T-helper 1 cell treated with Interleukin-12 subunit alpha and Interleukin-12 subunit beta and Interleukin-4 antibody, amounts not matched to agents 30 ng/mL and 1 ng/mL, for 36 hours (primary cell): ENCODE data around the gene NOL4L. TPM values are rescaled to one million over a fixed set of nuclear protein-coding genes. Genes with fewer than 3 reads are reported as not detected.

Source experiments
- intact Hi-C: fragments of 100-400 bp; cut with micrococcal nuclease; formaldehyde crosslinking; loops from one replicate; pipeline ENCODE4 v1.15.1; 2024
- total RNA-seq: library from RNA; stranded (reverse); gene quantifications from 2 replicates; pipeline ENCODE4 v1.2.3, GENCODE V29; 2022

The NOL4L gene
- total RNA-seq, 1 donor from 2014 or later, result 26.0 TPM

DNA sequence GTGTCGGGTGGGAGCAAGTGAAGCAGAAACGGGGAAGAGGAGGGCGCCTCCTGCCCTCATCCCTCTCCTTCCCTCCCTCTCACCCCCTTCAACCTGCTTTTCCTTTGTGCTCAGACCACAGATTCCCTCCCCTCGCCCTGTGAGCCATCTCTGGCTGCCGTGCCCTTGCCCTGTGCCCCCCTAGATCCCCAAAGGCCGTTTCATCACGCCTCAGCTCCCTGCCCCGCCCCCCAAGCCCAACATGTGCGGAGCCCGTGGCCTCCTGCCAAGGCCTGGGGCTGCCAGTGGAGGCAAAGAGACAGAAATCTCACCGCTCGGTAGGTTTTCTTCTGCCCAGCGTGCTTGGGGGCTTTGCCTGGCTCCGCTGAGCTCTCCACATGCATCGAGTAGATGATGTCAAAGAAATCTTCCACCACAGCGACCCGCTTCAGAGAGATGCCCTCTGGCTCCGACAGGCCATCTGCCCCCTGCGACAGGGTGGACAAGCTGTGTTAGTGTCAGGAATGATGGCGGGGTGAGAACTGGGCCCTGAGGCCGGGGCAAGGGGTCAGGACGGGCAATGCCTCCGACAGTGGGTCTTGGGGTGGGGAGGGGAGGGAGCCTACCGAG, 57.6 kb downstream of the NOL4L start:
- intact Hi-C loops, result no loop called here

- intact Hi-C loops, result no loop called here
Observed at GRCh38 chr20:32527052-32527446, 58.1 kb downstream of the NOL4L start.

GRCh38 chr20:32526541-32526940, 58.6 kb downstream of the NOL4L start:
- intact Hi-C loops, result no loop called here

DNA sequence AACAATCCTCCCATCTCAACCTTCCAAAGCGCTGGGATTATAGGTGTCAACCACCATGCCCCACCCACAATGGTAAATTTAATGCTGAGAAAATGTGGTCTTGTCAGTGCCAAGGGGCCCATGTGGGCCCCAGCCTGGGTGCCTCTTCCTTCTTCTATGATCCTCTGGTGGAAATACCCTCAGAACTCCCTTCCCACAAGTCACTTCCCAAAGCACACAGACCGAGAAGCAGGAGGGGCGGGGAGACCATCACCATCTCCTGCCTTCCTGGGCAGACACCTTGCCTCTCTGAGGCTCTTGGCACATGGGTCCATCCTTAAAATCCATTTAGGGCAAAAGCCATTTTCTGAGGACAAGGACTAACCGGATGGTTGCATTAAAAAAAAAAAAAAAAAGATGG, 59.0 kb downstream of the NOL4L start:
- intact Hi-C loops, result no loop called here

DNA sequence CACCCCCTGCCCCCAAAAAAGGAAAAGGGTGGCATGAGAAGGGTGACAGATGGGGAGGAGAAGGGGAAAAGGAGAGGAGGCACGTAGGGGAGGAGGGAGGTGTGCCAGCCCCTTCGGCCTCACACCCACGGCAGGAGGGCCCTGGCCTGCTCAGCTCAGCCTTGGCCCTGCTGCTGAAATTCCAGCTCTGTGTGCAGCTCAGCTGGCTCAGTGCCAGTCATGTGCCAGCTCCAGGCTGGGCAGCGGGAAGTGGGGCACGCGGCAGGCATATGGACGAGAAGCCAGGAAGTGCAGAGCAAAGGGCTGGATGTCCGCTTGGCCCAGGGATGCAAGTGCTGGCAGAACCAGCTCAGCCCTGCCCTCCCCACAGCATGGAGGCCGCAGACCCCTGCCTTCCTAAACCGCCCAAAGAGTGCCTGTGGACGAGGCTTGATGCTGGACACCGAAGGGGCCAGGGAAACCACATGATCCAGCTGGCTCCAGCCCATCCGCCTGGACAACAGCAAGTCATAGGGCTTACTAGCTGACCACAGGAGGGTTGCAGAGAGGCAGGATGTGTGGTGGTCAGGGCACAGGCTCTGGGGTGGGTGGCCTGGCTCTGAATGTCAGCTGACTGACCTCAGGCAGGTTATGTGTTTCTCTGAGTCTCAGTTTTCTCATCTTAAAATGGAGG, 60.2 kb downstream of the NOL4L start:
- intact Hi-C loops, result no loop called here

DNA sequence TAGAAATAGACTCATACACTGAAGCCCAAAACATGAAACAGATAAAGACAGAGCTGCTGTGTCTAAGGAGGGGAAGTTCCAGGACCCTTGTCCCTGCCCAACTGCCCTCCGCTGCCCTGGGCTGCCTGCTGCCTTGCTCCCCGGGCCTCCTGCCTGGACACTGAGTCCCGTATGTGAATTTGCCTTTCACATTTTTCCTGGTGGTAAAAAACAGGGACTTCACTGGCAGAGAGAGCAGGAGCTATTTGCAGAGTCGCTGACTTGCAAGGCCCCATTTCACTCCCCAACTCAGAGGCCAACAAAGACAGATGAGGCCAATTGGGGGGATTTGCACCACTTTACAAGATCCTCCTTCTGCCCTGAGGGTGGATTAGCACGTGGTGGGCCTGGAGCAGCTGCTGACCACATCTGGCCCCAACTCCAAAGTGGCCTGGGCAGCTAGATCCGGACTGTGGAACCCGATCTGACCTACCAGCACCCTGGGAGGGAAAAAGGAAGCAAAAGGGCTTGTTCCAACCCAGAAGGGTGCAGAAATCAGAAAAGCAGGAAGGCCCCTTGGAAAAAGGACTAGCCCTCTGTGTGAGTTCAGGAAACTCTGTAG, 61.4 kb downstream of the NOL4L start:
- intact Hi-C loops, result loop anchor here (2.0 kb wide), 1 partner anchor 15 kb away; no protein-coding TSS in a partner anchor

- intact Hi-C loops, result loop anchor here (1.0 to 2.0 kb wide), 2 partner anchors 16 to 255 kb away; no protein-coding TSS in a partner anchor
Observed at GRCh38 chr20:32522776-32523612, 62.1 kb downstream of the NOL4L start.

DNA sequence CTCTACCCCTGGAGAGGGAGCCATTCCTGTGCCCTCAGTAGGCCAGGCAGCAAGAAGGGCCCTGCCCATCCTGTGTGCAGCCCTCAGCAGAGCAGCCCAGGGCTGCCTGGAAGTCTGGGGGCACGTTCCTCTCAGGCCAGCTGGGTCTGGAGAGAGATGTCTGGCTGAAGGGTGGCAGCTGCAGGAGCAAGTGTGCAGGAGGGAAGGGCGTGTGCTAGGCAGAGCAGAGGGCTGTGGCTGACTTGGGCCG, 62.7 kb downstream of the NOL4L start:
- intact Hi-C loops, result loop anchor here (1.0 to 2.0 kb wide), 2 partner anchors 16 to 256 kb away; no protein-coding TSS in a partner anchor

- intact Hi-C loops, result loop anchor here (1.0 to 2.0 kb wide), 3 partner anchors 17 to 256 kb away; no protein-coding TSS in a partner anchor
Observed at GRCh38 chr20:32521780-32522525, 63.2 kb downstream of the NOL4L start.

DNA sequence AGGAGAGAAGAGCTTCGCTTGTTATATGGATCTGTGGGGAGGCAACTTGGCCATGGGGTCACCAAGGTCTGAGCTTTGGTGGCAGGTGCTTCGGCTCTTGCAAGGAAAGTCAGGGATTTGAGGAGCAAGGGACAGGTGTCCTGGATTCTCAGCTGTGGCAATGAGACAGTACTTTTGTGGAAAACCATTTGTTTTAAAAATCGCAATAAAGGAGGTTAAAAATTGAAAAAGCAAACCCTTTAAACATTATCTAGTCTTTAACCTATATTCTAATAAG, 64.3 kb downstream of the NOL4L start:
- intact Hi-C loops, result loop anchor here (1.0 kb wide), 1 partner anchor 132 kb away; no protein-coding TSS in a partner anchor

DNA sequence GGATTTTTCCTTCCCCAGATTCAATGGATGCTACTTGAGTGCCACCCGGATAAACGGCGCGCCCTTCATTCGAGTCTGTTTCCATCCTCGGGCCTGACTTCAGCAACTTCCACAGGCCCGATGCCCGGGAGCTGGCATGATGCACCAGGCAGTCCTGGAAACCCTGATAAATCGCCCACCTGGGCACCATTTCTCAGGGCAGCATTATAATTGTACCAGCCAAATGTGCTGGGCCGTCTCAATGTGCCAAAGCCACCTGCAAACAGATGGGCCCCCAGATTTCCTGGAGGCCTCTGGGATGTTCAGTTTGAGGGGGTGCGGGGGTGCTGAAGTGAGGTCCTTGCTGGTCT, 65.8 kb downstream of the NOL4L start:
- intact Hi-C loops, result no loop called here

DNA sequence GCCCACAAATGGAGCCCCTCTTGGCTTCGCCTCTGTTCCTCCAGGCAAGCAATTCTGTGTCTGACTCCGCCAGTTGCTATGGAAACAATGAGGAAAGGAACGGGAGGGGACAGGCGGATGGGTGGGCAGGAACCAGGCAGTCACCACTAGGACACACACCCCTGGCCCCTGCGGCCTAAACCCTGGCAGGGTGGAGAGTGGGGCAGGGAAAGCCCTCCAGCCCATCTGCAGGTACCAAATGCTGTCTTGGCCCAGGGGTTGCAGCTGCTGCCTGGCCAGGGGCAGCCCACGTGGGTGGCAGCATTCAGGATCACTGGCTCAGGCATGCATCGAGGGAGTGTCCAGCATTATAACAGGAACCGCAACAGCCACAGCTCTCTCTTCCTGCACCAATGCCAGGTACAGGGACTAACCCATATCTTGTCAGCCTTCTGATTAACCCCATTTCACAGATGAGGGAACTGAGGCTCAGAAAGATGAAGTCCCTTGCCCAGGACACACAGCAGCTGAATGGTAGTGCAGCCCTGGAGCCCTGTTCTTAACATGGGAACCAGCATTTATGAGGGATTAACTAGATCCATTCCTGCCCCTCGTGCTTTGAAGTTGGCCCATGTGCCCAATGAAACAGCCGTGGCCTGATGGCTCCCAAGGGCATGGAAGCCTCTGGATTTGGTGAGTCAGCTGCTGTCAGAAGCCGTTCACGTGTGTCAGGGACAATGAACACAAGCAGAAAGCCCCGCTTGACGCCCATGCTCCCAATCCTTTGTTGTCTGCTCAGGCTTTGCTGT, 66.3 kb downstream of the NOL4L start:
- intact Hi-C loops, result no loop called here

DNA sequence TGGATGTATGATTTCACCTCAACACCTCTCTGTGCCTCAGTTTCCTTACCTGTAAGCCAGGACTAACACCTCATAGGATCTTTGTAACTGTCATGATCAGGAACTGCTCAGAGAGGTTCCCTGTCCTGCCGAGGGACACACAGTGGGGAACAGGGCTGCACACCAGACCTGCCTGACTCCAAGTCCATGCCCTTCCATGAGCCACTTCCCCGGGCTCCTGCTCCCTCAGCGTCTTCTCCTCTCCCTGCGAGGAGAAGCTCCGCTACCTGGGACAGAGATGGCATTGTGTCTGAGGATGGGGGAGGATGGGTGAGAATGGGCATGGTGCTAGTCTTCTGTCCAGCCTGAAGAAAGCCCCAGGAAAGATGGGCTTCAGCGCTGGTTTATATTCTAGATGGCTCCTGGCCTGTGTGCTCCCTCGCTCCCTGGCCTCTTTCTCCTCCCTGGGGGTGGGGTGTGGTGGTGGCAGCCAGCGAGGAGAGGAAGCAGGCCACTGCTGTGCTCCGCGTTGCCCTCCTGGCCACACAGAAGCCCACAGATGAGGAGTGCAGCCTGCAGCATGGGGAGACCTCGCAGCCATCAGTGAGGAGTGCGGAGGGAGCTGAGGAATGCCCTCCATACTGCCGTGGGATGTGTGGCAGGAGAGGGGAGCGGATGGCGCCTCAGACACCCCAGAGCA, 67.1 kb downstream of the NOL4L start:
- intact Hi-C loops, result no loop called here

- intact Hi-C loops, result no loop called here
Observed at GRCh38 chr20:32517518-32517873, 67.6 kb downstream of the NOL4L start.

- intact Hi-C loops, result no loop called here
Observed at GRCh38 chr20:32516583-32517517, 68.3 kb downstream of the NOL4L start.

GRCh38 chr20:32515631-32516101, 69.5 kb downstream of the NOL4L start:
- intact Hi-C loops, result no loop called here

DNA sequence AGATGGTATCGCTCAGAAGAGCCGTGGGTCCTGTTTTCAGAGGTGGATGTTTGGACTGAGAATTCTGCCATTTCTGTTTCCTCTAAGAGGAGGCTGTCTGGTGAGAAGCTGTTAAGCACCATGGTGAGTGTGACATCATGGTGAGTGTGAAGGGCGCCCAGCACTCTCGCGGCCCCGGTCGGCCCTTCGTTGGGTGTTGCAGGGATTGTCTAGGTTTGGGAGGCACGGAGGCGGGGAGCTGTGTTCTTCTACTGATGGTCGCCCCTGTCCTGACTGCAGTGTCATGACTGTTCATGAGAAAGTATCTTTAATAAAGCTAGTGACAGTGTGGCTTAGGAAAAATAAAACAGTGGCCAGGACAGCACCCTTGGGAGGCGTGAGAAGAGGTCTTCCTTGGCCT, 70.4 kb downstream of the NOL4L start:
- intact Hi-C loops, result no loop called here

DNA sequence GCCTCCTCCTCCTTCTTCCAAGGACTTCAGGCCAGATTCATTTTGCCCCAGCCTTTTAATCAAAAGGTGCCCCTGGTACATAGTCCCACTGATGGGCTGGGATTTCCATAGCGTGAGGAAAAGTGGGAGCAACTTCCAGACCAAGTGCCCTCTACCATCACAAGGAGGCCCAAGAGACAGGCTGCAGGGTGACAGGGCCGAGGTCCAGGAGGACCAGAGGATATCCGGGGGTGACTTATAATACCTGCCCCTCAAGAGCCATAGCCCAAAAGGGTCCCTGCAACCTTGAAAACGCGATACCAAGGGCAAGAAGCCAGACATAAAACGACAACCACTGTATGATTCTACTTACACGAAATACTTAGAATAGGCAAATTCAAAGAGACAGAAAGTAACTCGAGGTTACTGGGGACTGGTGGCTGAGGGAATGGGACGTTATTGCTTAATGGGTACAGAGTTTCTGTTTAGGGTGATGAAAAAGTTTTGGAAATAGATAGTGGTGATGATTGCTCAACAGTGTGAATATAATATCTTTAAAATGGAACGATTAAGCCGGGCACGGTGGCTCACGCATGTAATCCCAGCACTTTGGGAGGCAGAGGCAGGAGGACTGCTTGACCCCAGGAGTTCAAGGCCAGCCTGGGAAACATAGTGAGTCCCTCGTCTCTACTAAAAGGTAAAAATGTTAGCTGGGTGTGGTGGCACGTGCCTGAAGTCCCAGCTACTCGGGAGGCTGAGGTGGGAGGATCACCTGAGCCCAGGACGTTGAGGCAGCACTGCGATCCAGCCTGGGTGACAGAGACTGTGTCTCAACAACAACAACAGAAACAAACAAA, 71.9 kb downstream of the NOL4L start:
- intact Hi-C loops, result no loop called here
